Nephron (organoid): ENCODE results near the gene CENPO.

Experiments used
- H3K27ac Mint-ChIP-seq, 3 experiments: 2 replicates each; pipeline ENCODE4 v1.8.0; 2020; ENCODE audit warnings: mixed read lengths in 3 of 3, mild to moderate bottlenecking in 2 of 3, moderate library complexity in 1 of 3
- H3K27me3 Mint-ChIP-seq: 2 replicates; pipeline ENCODE4 v1.8.0; 2021; ENCODE audit warnings: low read depth, mild to moderate bottlenecking, moderate library complexity, mixed read lengths
- H3K36me3 Mint-ChIP-seq: 2 replicates; pipeline ENCODE4 v1.8.0; 2020; ENCODE audit warnings: low read depth, mixed read lengths
- H3K4me1 Mint-ChIP-seq: 2 replicates; pipeline ENCODE4 v1.8.0; 2020; ENCODE audit warnings: mixed read lengths
- H3K4me3 Mint-ChIP-seq, 3 experiments: 2 replicates each; pipeline ENCODE4 v1.8.0; 2020; ENCODE audit warnings: mild to moderate bottlenecking in 3 of 3, mixed read lengths in 3 of 3, moderate library complexity in 2 of 3
- H3K9me3 Mint-ChIP-seq: 2 replicates; pipeline ENCODE4 v1.8.0; 2020; ENCODE audit warnings: mixed read lengths
- TF ChIP-seq, protein P1 (sequence below), 3 experiments: fragments of 200-600 bp; sonication (generic); IDR thresholded peaks; one replicate each; pipeline ENCODE4 v1.5.0; 2021; ENCODE audit warnings: antibody characterized with exemption in 3 of 3; ENCODE audit not compliant: unreplicated experiment in 3 of 3

The CENPO gene

DNA sequence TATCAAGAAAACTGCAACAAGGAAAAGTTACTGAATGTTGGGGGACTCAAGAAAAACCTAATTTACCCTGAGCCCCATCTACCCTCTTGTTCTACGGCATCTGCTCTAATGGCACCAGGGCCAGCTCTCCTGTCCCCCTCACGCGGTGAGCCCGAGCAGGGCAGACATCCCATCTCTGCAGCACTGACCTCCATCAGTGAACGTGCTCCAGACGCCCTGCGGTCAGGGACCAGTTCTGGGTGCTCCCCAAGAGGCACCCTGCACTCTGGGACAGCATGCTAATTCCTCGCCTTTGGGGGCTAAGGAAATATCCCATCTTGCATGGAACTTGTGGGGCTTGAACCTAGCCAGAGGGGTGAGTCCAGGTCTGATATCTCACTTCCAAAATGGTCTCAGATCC lies 43.0 kb downstream of the CENPO start:
- no peaks in the 10 kb centered on the region for H3K9me3 Mint-ChIP-seq
- peaks cover 14% of the 10 kb centered on the region for H3K36me3 Mint-ChIP-seq
- no peak overlapping the region for H3K4me3 Mint-ChIP-seq
- H3K27me3 Mint-ChIP-seq, result peaks cover 6% of the 10 kb centered on the region
- H3K27ac Mint-ChIP-seq, result no peak overlapping the region
- TF ChIP-seq, protein P1, sequence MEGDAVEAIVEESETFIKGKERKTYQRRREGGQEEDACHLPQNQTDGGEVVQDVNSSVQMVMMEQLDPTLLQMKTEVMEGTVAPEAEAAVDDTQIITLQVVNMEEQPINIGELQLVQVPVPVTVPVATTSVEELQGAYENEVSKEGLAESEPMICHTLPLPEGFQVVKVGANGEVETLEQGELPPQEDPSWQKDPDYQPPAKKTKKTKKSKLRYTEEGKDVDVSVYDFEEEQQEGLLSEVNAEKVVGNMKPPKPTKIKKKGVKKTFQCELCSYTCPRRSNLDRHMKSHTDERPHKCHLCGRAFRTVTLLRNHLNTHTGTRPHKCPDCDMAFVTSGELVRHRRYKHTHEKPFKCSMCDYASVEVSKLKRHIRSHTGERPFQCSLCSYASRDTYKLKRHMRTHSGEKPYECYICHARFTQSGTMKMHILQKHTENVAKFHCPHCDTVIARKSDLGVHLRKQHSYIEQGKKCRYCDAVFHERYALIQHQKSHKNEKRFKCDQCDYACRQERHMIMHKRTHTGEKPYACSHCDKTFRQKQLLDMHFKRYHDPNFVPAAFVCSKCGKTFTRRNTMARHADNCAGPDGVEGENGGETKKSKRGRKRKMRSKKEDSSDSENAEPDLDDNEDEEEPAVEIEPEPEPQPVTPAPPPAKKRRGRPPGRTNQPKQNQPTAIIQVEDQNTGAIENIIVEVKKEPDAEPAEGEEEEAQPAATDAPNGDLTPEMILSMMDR (IDR thresholded peaks at IDR 0.05; ENCODE audit: unreplicated experiment in 3 of 3), result no peak
- H3K4me1 Mint-ChIP-seq, result peaks cover 15% of the 10 kb centered on the region

DNA sequence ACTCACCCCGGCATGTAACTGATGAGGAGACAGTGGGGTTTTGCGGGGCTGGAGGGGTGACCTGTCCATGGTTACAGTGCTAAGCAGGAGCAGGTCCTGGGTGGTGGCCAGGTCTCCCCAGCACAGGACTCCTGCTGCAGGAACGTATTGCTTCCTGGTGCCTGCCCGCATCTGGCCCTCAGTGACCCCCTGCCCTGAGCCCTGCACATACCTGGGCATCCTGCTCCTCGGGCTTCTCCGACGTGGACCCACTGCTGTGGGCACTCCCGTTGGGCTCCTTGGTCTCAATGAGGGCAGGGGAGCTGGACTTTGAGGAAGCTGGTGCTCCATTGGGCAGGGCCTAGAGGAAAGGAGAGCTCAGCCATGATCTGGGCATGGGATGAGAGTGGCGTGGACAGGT lies 43.5 kb downstream of the CENPO start:
- Mint-ChIP-seq H3K27ac (no peak overlapping the region), H3K4me1 (peaks cover 15% of the 10 kb centered on the region), H3K4me3 (no peak overlapping the region), H3K27me3 (peaks cover 6% of the 10 kb centered on the region), H3K9me3 (no peaks in the 10 kb centered on the region), H3K36me3 (peaks cover 14% of the 10 kb centered on the region)
- TF ChIP-seq, protein P1 (IDR thresholded peaks at IDR 0.05; ENCODE audit: unreplicated experiment in 3 of 3), result no peak

DNA sequence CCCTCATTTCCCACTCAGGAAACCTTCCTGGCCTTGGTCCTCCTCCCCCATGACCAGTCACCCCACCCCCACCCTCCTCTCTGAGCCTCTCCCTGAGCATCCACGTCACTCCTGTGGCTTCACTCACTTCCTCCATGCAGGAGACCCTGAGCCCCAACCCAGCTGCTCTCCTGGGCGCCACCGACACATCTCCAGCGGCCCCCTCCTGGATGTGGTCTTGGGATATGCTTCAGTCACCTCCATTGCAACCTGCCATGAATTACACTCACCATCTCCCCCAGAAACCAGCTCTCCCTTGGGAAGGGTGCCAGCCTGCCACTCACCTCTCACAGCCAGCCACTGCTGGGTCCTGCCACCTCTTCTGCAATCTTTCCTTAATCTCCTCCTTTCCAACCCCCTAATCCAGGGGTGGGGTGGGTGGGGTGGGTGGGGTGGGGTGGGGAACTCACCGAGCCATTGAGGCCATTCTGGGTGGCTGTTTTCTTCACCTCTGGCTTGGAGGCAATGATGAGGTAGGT lies 44.8 kb downstream of the CENPO start:
- TF ChIP-seq, protein P1 (IDR thresholded peaks at IDR 0.05; ENCODE audit: unreplicated experiment in 3 of 3), result no peak
- Mint-ChIP-seq H3K27ac (no peak overlapping the region), H3K4me3 (no peak overlapping the region), H3K4me1 (peaks cover 6% of the 10 kb centered on the region), H3K27me3 (no peaks in the 10 kb centered on the region), H3K9me3 (no peaks in the 10 kb centered on the region), H3K36me3 (peaks cover 14% of the 10 kb centered on the region)

DNA sequence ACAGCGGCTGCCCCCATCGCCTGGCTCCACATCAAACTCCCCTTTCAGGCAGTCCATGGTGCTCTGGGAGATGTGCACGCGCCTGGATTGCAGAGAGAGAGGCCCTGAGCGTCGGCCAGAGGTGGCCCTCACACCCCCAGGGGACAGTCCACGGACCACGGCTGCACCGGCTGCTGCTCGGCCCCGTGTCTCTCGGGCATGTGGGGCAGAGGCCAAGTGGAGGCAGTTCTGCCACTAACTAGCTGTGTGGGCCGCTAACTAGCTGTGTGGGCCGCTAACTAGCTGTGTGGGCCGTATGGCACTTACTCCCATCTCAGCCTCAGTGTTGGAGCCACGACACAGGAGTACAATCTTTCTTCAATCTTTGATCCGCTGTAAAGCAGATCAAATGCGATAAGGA lies 45.3 kb downstream of the CENPO start:
- no peak overlapping the region for H3K4me3 Mint-ChIP-seq
- peaks cover 1% of the 10 kb centered on the region for H3K4me1 Mint-ChIP-seq
- no peaks in the 10 kb centered on the region for H3K9me3 Mint-ChIP-seq
- TF ChIP-seq, protein P1 (IDR thresholded peaks at IDR 0.05; ENCODE audit: unreplicated experiment in 3 of 3), result no peak
- H3K36me3 Mint-ChIP-seq, result peaks cover 14% of the 10 kb centered on the region
- H3K27me3 Mint-ChIP-seq, result no peaks in the 10 kb centered on the region
- no peak overlapping the region for H3K27ac Mint-ChIP-seq

DNA sequence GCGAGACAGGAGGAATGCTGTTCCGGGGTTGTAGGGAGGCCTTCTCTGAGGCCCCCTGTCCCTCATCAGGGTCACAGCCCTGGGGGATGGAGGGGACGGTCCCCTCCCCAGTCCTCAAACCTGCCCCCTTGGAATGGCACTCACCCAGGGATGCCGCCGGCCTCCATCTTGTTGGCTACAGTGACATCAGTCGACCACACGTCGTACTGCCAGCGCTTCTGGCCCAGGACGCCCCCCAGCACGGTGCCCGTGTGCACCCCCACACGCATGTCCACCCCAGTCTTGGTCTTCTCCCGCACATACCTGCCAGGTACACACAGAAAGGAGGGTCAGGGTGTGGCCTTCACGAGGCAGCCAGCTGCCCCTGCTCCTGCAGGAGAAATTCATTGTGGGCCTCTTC lies 46.5 kb downstream of the CENPO start:
- no peaks in the 10 kb centered on the region for H3K4me1 Mint-ChIP-seq
- peaks cover 12% of the 10 kb centered on the region for H3K36me3 Mint-ChIP-seq
- H3K4me3 Mint-ChIP-seq, result no peak overlapping the region
- no peak overlapping the region for H3K27ac Mint-ChIP-seq
- H3K9me3 Mint-ChIP-seq, result no peaks in the 10 kb centered on the region
- TF ChIP-seq, protein P1 (IDR thresholded peaks at IDR 0.05; ENCODE audit: unreplicated experiment in 3 of 3), result no peak
- no peaks in the 10 kb centered on the region for H3K27me3 Mint-ChIP-seq

DNA sequence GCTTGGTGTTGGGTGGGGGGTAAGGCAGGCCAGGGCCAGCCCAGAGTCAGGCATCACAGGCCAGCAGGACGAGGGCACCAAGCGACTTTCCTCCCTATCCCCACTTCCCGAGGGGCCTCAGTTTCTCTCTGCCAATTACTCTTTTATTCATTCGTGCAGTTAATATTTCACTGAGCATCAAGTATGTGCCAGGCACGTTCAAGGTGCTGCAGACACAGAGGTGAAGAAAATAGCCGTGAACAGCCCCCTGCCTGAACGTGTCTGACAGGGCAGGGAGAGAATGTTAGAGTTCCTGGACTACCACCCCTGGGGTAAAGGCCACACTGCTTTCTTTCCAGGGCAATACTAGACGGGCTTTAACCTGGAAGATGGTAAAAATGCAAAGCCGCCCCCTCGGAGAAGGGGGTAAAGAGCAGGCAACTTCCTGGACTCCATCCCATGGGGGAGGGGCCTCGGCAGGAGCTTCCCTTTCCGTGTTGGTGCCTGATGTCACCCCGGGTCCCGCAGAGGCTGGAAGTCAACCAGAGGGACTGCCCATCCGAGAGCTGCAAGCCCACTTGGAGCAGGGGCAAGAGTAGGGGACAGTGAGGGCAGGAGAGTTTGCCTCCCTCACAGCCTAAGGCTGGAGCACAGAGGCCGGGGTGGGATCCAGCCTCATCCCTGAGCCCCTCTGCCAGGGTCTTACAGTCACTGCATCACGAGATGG lies 47.1 kb downstream of the CENPO start:
- TF ChIP-seq, protein P1 (IDR thresholded peaks at IDR 0.05; ENCODE audit: unreplicated experiment in 3 of 3), result no peak
- H3K27me3 Mint-ChIP-seq, result no peaks in the 10 kb centered on the region

More for the DNA sequence above, 47.1 kb downstream of the CENPO start:
- H3K4me3 Mint-ChIP-seq, result no peak overlapping the region
- H3K36me3 Mint-ChIP-seq, result peaks cover 14% of the 10 kb centered on the region
- H3K27ac Mint-ChIP-seq, result no peak overlapping the region
- H3K9me3 Mint-ChIP-seq, result peaks cover 3% of the 10 kb centered on the region
- no peaks in the 10 kb centered on the region for H3K4me1 Mint-ChIP-seq
